Measurements from ENCODE around the gene COX6B1.
"Not testable (repeated sequence)": the region's sequence is repeated elsewhere in the genome, so short reads cannot be mapped to it uniquely, and the experiment has no call there.

Gene COX6B1

DNA sequence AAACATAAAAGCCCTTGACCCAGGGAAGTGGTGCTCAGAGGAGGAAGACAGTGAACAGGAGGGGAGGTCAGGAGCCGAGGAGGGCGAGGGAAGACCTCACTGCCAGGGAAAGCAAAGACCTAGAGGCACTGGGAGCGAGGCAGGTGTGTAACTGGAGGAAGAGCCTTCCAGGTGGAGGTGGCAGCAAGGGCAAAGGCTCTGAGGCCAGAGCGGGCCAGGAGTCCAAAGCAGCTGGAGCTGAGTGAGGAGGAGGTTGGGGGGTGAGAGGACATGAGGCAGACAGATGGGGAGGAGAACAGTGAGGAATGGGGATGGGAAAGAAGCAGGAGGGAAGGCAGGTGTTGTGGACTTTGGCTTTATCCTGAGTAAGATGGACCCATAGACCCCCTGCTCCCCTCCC is 21.9 kb downstream of the COX6B1 start:
- H3K27ac Mint-ChIP-seq = no peak overlapping the region
- peaks cover 10% of the 10 kb centered on the region for H3K4me1 Mint-ChIP-seq
- no peaks in the 10 kb centered on the region for H3K9me3 Mint-ChIP-seq
- peaks cover 45% of the 10 kb centered on the region for H3K27me3 Mint-ChIP-seq
- H3K36me3 Mint-ChIP-seq = peaks cover 7% of the 10 kb centered on the region
- no peak overlapping the region for H3K4me3 Mint-ChIP-seq
- ATAC-seq = no peak

DNA sequence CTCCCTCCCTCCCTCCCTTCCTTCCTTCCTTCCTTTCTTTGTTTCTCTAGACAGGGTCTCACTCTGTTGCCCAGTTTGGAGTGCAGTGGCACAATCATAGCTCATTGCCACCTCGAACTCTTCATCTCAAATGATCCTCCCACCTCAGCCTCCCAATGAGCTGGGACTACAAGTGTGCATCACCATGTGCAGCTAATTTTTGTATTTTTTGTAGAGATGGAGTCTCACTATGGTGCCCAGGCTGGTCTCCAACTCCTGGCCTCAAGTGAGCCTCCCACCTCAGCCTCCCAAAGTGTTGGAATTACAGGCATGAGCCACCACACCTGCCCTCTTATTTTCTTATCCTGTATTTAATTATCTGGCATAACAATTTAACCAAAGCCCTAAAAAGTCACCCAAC is 22.6 kb downstream of the COX6B1 start:
- Mint-ChIP-seq H3K36me3 (peaks cover 1% of the 10 kb centered on the region), H3K4me1 (peaks cover 10% of the 10 kb centered on the region), H3K9me3 (no peaks in the 10 kb centered on the region), H3K27me3 (peaks cover 48% of the 10 kb centered on the region), H3K27ac (no peak overlapping the region), H3K4me3 (no peak overlapping the region)
- ATAC-seq = no peak

DNA sequence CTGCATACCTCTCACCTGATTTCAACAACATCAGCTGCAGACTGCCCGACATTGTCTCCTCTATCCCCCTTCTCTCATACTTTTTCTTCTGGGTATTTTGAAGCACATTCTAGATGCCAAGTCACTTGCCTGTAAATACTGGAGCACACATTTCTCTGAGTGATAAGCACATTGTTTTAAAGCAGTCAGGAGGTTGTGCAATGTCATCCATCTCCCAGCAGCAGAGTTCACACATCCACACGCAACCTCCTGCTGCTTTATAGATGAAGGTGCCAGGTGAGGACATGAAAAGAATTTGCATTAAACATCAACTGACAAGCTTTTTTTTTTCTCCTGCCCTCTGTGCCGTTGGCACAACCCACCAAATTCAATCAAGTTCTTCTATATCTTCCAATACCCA is 23.7 kb downstream of the COX6B1 start:
- H3K9me3 Mint-ChIP-seq = no peaks in the 10 kb centered on the region
- H3K4me3 Mint-ChIP-seq = no peak overlapping the region
- no peak overlapping the region for H3K27ac Mint-ChIP-seq
- H3K4me1 Mint-ChIP-seq = peaks cover 10% of the 10 kb centered on the region
- H3K36me3 Mint-ChIP-seq = peaks cover 6% of the 10 kb centered on the region
- peaks cover 59% of the 10 kb centered on the region for H3K27me3 Mint-ChIP-seq
- no peak for ATAC-seq

DNA sequence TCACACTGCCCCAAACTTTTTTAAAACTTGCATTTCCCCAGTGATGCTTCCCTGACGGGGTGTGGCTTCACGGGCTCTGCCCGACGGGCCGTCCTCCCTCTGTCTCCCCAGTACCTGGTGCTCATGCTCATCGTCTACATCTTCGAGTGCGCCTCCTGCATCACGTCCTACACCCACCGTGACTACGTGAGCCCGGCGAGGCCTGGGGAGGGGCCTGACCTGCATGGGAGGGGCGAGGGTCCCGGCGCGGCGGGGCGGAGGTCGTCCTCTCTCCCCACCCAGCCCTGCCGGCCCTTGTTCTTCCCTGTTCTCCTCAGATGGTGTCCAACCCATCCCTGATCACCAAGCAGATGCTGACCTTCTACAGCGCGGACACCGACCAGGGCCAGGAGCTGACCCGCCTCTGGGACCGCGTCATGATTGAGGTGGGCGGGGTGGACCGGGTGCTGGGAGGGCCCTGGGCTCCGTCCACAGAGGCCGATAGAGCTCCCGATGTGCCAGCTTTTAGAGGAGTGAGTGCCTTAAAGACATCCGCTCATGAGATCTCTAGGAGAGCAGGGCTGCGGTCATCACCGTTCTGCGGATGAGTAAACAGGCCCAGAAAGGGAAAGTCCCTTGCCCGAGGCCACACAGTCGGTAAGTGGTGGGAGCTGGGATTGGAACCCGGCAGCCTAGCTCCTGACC is 25.1 kb downstream of the COX6B1 start:
- H3K36me3 Mint-ChIP-seq = peaks cover 6% of the 10 kb centered on the region
- H3K4me1 Mint-ChIP-seq = peaks cover 10% of the 10 kb centered on the region
- H3K27me3 Mint-ChIP-seq = peaks cover 72% of the 10 kb centered on the region
- H3K9me3 Mint-ChIP-seq = no peaks in the 10 kb centered on the region
- peak; percentile 76 for ATAC-seq
- H3K4me3 Mint-ChIP-seq = peak overlapping the region; percentile 75
- peak overlapping the region; percentile 61 for H3K27ac Mint-ChIP-seq

DNA sequence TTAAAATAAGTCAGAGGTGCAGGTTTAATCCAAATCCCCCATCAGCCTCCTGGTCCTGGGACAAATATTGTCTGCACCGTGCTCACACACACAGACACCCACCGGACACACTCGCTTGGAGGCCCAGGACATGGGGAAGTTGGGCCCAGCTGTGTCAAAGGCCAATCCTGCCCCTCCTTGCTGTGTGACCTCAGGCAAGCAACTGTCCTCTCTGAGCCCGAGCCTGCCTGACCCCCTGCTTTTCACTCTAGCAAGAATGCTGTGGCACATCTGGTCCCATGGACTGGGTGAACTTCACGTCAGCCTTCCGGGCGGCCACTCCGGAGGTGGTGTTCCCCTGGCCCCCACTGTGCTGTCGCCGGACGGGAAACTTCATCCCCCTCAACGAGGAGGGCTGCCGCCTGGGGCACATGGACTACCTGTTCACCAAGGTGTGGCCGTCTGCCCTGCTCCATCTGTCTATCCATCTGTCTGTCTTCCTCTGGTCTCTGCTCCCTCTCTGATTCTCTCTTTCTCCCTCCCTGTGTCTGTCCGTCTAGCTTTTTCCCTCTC is 27.5 kb downstream of the COX6B1 start:
- H3K9me3 Mint-ChIP-seq = no peaks in the 10 kb centered on the region
- no peak for ATAC-seq
- no peak overlapping the region for H3K4me3 Mint-ChIP-seq
- peaks cover 10% of the 10 kb centered on the region for H3K4me1 Mint-ChIP-seq
- peaks cover 6% of the 10 kb centered on the region for H3K36me3 Mint-ChIP-seq
- H3K27ac Mint-ChIP-seq = no peak overlapping the region
- H3K27me3 Mint-ChIP-seq = peaks cover 60% of the 10 kb centered on the region

DNA sequence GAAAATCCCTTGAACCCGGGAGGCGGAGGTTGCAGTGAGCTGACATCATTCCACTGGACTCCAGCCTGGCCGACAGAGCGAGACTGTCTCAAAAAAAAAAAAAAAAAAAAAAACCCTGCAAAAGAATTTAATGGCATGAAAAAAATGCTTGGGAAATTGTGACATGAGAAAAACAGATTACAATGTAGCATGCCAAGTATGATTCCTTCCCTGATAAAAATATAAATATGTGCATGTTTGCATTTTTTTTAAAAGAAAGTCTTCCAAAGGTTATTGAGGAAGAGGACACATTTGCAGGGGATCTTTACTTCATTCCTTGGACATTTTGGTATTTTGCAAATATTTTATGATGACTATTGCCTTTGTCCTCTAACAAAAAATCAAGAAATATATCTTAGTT is 41.7 kb downstream of the COX6B1 start:
- Mint-ChIP-seq H3K4me3 (no peak overlapping the region), H3K36me3 (no peaks in the 10 kb centered on the region), H3K9me3 (no peaks in the 10 kb centered on the region), H3K27ac (no peak overlapping the region), H3K27me3 (no peaks in the 10 kb centered on the region), H3K4me1 (peaks cover 9% of the 10 kb centered on the region)
- no peak for ATAC-seq

DNA sequence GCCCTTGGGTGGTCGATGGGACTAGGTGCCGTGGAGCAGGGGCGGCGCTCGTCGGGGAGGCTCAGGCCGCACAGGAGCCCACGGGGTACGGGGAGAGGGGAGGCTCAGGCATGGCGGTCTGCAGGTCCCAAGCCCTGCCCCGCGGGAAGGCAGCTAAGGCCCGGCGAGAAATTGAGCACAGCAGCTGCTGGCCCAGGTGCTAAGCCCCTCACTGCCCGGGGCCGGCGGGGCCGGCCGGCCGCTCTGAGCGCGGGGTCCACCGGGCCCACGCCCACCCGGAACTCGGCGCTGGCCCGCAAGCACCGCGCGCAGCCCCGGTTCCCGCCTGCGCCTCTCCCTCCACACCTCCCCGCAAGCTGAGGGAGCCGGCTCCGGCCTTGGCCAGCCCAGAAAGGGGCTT is 43.0 kb downstream of the COX6B1 start:
- H3K27me3 Mint-ChIP-seq, H3K4me3 Mint-ChIP-seq, H3K36me3 Mint-ChIP-seq, ATAC-seq, H3K27ac Mint-ChIP-seq, H3K9me3 Mint-ChIP-seq: not testable (repeated sequence)
- peaks cover 11% of the 10 kb centered on the region for H3K4me1 Mint-ChIP-seq

DNA sequence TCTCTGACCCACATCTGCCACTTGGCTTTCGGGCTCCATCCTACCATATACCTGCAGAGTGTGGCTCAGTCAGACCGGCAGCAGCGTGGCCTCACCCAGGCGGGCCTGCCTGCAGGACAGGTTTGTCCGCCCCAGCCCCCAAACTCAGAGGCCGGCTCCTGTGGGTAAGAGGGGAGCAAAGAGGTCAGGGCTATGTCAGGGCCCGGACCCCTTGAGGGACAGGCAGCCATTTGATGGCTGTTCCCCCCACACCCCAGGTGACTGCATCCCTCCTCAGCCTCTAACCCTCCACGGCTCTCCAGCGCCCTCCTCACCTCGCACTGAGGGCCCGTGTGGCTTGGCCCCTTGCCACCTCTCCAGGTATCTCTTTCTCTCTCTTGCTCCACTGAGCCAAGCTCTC is 43.9 kb downstream of the COX6B1 start:
- H3K27ac Mint-ChIP-seq = no peak overlapping the region

DNA sequence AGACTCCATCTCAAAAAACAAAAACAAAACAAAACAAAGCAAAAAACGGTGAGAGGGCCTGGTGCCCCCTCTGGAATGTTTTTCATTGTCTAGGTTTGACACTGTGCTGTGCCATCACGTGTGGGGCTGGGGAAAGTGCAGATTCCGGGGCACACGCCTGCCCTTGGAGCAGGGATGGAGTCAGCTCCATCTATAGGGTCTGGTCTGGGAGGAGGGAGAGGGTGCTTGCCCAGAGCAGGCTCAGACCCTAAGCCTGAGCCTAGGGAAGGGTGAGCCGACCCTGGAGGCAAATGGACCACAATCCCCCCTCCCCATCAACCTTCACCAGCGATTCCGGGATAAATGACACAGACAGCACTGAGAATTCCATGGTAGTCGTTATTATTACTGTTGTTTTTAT is 45.3 kb downstream of the COX6B1 start:
- ATAC-seq = no peak
- H3K27me3 Mint-ChIP-seq = no peaks in the 10 kb centered on the region
- H3K4me1 Mint-ChIP-seq = peaks cover 16% of the 10 kb centered on the region
- no peaks in the 10 kb centered on the region for H3K36me3 Mint-ChIP-seq
- no peak overlapping the region for H3K4me3 Mint-ChIP-seq
- H3K27ac Mint-ChIP-seq = peak overlapping the region; percentile 15
- peaks cover 3% of the 10 kb centered on the region for H3K9me3 Mint-ChIP-seq

More for the DNA sequence above, 43.9 kb downstream of the COX6B1 start:
- Mint-ChIP-seq H3K27me3 (no peaks in the 10 kb centered on the region), H3K4me3 (no peak overlapping the region), H3K36me3 (no peaks in the 10 kb centered on the region), H3K9me3 (peaks cover 3% of the 10 kb centered on the region), H3K4me1 (peaks cover 16% of the 10 kb centered on the region)
- no peak for ATAC-seq

DNA sequence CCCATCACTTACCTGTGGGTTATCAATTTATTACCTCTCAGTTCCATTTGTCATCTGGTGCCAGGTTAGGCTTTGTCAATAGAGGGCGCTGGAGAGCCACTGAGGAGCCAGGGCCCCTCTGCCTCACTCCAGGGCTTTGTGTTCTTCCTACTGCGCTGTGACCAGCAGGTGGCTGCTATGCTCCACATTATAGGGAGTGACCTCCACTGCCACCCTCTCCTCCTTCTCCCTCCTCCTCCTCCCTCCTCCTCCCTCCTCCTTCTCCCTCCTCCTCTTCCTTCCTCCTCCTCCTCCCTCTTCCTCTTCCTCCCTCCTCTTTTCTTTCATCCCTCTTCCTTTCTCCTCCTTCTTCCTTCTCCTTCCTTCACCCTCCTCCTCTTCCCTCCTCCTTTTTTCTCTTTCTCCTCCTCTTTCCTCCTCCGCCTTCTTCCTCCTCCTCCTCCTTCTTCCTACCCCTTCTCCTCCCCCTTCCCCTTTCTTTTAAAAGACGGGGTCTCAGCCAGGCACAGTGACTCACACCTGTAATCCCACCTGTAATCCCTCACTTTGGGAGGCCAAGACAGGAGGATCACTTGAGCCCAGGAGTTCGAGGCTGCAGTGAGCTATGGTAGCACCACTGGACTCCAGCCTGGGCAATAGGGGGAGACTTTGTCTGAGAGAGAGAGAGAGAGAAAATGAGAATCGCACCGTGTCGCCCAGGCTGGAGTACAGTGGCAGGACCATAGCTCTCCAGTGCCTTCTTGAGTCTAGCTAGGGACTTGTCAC is 45.9 kb downstream of the COX6B1 start:
- Mint-ChIP-seq H3K27me3 (no peaks in the 10 kb centered on the region), H3K4me3 (no peak overlapping the region), H3K27ac (peak overlapping the region; percentile 15)

DNA sequence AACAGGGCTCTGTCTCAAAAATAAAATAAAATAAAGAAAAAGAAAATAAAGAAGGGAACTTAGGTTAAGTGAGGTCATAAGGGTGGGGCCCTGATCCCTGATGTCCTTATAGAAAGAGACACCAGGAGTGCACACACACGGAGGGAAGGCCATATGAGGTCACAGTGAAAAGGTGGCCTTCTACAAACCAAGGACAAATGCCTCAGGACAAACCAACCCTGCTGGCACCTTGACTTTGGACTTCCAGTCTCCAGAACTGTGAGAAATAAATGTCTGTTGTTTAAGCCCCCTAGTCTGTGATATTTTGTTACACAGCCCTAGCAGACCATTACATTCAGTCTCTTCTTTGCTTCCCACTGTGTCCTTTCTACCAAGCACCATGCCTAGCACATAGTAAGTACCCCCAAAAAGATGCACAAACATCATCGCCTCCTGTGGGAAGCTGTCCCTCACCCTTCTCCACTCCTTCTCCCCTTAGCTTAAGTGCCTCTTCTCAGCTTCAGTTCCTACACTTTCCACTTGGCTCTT is 47.8 kb downstream of the COX6B1 start:
- no peak overlapping the region for H3K4me3 Mint-ChIP-seq
- H3K9me3 Mint-ChIP-seq = peaks cover 3% of the 10 kb centered on the region
- no peak for ATAC-seq
- no peaks in the 10 kb centered on the region for H3K36me3 Mint-ChIP-seq
- no peaks in the 10 kb centered on the region for H3K27me3 Mint-ChIP-seq
- peaks cover 16% of the 10 kb centered on the region for H3K4me1 Mint-ChIP-seq
- peak overlapping the region; percentile 54 for H3K27ac Mint-ChIP-seq

More for the DNA sequence above, 45.9 kb downstream of the COX6B1 start:
- Mint-ChIP-seq H3K4me1 (peaks cover 16% of the 10 kb centered on the region), H3K36me3 (no peaks in the 10 kb centered on the region), H3K9me3 (peaks cover 3% of the 10 kb centered on the region)
- ATAC-seq = peak; percentile 98

DNA sequence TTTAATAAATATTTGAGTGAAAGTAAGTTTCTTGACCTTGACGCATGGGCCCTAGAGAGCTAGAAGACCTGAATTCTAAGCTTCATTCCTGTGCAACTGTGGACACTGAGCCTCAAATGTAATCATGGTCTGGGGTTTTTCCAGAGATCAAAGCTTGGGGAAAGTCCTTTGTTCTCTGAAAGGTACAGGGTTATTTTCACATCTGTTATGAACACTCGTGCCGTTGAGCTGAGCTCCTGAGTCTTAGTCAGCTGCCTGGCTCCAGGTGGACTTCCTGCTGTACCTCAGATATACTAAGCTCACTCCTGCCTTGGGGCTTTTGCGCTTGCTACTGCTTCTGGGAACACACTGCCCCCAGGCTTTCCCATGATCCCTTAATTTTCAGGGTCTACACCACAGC is 48.7 kb downstream of the COX6B1 start:
- Mint-ChIP-seq H3K27me3 (no peaks in the 10 kb centered on the region), H3K36me3 (no peaks in the 10 kb centered on the region), H3K4me3 (no peak overlapping the region), H3K4me1 (peaks cover 17% of the 10 kb centered on the region), H3K9me3 (peaks cover 3% of the 10 kb centered on the region), H3K27ac (peak overlapping the region; percentile 54)
- peak; percentile 65 for ATAC-seq

DNA sequence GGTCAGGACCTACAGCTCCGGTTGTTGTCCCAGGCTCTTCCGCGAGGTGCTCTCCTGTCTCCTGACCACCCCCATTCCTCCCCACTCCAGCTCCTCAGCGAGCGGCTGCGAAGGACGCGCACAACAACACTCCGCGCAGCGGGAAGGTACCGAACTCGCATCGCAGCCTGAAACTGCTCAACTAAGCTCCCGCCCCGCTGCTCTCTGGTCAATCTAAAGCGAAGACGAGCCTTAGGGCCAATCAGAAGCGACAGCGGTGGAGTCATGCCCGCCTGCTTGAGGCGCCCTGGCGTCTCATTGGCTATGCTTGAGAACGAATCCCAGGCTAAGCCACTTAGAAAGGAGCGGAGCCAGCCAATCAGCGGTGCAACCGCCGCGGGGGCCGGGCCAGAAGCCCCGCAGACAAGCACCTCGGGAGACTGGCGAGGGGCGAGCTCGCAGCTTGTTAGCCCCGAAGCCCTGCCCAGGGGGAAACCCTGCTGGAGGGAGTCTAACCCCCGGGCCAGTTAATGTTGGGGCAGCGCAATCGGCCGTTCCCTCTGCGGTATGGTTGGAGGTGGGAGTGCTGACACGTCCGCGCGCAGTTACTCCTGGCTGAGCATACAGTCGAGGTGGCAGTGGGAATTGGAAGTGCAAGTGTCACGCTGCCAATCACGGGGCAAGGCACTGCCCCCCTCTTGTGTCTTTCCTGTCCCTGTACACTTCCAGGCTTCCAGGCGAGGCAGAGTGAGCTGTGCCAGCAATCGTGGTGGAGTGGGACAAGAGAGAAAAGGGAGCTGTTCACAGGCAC is 54.3 kb downstream of the COX6B1 start:
- H3K9me3 Mint-ChIP-seq = no peaks in the 10 kb centered on the region
- peak overlapping the region; percentile 89 for H3K27ac Mint-ChIP-seq
- H3K36me3 Mint-ChIP-seq = no peaks in the 10 kb centered on the region
- H3K4me1 Mint-ChIP-seq = peaks cover 7% of the 10 kb centered on the region
- H3K4me3 Mint-ChIP-seq = peak overlapping the region; percentile 87
- no peaks in the 10 kb centered on the region for H3K27me3 Mint-ChIP-seq
- ATAC-seq = peak; percentile 100

DNA sequence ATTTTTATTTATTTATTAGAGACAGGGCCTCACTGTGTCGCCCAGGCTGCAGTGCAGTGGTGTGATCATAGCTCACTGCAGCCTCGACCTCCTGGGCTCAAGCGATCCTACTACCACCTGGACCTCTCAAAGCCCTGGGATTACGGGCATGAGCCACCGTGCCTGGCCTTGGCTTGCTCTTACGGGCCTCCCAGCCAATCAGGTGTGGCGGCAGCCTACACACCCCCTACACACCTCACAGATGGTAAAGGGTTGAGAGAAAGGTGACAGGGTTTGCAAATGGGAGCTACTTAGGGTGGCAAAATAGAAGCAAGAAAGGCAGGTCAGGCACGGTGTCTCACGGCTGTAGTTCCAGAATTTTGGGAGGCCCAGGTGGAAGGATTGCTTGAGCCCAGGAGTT is 55.2 kb downstream of the COX6B1 start:
- Mint-ChIP-seq H3K36me3 (no peaks in the 10 kb centered on the region), H3K9me3 (no peaks in the 10 kb centered on the region), H3K27me3 (no peaks in the 10 kb centered on the region), H3K4me1 (peaks cover 7% of the 10 kb centered on the region), H3K27ac (no peak overlapping the region), H3K4me3 (peak overlapping the region; percentile 87)
- ATAC-seq = no peak

DNA sequence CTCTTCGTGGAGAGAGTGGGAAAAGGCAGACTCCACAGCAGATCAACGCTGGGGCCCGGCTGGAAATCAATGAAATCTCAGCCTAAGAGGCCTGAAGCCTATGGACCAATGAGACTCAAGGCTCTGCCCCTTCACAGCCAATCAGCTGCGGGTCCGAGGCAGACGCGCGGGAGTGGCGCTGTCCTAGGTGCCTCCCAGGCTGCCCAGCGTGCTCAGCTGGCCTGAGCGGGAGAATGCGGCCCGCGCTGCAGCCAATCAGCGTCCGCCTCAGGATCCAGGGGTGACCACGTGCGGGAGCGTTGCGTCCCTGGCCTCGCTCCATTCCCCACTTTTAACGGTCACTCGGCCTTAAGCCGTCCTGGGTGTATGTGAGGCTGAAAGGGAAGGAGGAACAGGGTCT is 56.1 kb downstream of the COX6B1 start, which contains the start of gene ZBTB32:
Gene ZBTB32, plus strand, starts transcription at position 341 of the 400 bp plus-strand sequence. CDS start 10,069 bp downstream, outside the sequence.
- H3K27ac Mint-ChIP-seq = no peak within 1 kb of the TSS
- H3K36me3 Mint-ChIP-seq = no peaks in the 10 kb centered on the region
- H3K4me3 Mint-ChIP-seq = no peak within 1 kb of the TSS
- no peaks in the 10 kb centered on the region for H3K27me3 Mint-ChIP-seq
- H3K4me1 Mint-ChIP-seq = peaks cover 7% of the 10 kb centered on the region
- ATAC-seq = no peak
- H3K9me3 Mint-ChIP-seq = no peaks in the 10 kb centered on the region

All from stimulated activated memory B cell treated with anti-CD40 and anti-IgM and Interleukin-4, amounts not matched to agents 10 μg/mL and 1 μg/mL and 100 μg/mL, for 72 hours (primary cell).